Retinal pigment epithelial cell (primary cell): ENCODE measurements around the gene SV2B.

Experiments
- DNase-seq: peaks from one replicate; pipeline ENCODE4 v3.0.0-alpha.2; 2010; ENCODE audit warnings: low read depth
- H3K4me3 ChIP-seq: 2 replicates; pipeline ENCODE4 v1.5.1; 2011; ENCODE audit warnings: mild to moderate bottlenecking, low read length, control low read depth, moderate library complexity
- CTCF ChIP-seq: conservative IDR thresholded peaks from 2 replicates; pipeline ENCODE4 v1.5.1; 2011; ENCODE audit warnings: low read depth, low read length, control low read depth, inconsistent platforms

Gene SV2B

GRCh38 chr15:91302588-91303439, 202.8 kb downstream of the SV2B start:
- peak; percentile 17 for DNase-seq
- peak; percentile 73 for TF ChIP-seq CTCF
- H3K4me3 ChIP-seq = no peak overlapping the region

GRCh38 chr15:91304210-91304609, 204.2 kb downstream of the SV2B start:
- no peak overlapping the region for H3K4me3 ChIP-seq
- TF ChIP-seq CTCF = no peak
- DNase-seq = no peak

GRCh38 chr15:91304786-91305185, 204.7 kb downstream of the SV2B start:
- DNase-seq = no peak
- H3K4me3 ChIP-seq = no peak overlapping the region
- no peak for TF ChIP-seq CTCF

GRCh38 chr15:91306144-91306543, 206.1 kb downstream of the SV2B start:
- no peak for DNase-seq
- no peak overlapping the region for H3K4me3 ChIP-seq
- no peak for TF ChIP-seq CTCF

GRCh38 chr15:91307601-91308000, 207.5 kb downstream of the SV2B start:
- no peak overlapping the region for H3K4me3 ChIP-seq
- TF ChIP-seq CTCF = no peak
- DNase-seq = no peak

GRCh38 chr15:91308199-91308598, 208.1 kb downstream of the SV2B start:
- H3K4me3 ChIP-seq = no peak overlapping the region
- no peak for TF ChIP-seq CTCF
- DNase-seq = no peak

- H3K4me3 ChIP-seq = no peak overlapping the region
- no peak for DNase-seq
- TF ChIP-seq CTCF = no peak
Measured at GRCh38 chr15:91308855-91309254, 208.8 kb downstream of the SV2B start.
